ENCODE measurements around the gene KCNQ4. TPM values are rescaled to one million over a fixed set of nuclear protein-coding genes. Genes with fewer than 3 reads are reported as not detected.

KCNQ4 gene
- total and polyA plus RNA-seq, 2 experiments from 2014 or later: 1.3 to 3.0 TPM

DNA sequence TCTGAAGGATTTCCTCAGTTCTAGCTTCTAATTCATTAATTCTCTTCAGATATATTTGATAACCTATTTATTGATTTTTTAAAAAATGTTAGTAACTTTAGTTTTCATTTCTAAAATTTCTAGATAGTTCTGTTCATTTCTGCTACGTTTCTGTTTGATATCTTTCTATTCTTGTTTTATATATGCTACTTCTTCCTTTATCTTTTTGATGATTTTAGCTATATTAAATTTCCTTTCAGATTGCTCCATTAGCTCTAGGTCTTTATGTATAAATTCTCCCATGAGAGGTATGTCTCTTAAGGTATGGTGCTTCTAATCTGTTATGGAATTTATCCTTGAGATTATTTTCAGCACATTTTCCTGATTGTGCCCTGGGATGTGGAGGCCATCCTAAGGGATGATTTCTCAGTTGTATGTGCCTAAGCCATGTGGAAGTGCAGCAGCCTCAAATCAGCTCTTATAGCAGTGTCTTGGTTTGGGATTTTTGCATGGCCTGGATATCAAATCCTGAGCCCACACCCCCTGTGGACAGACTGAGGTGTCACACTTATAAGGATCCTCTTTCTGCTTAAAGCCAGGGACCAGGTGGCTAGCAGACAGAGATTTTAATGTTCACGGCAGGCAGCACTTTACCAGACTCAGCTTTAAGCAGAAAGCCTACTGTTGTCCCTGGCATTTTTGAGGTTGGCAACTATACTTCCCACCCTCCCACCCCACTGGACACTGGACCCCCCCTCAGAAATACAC is 6.2 kb upstream of the KCNQ4 start:
- H3K27me3 Mint-ChIP-seq (ENCODE audit: insufficient read depth, low read depth, poor library complexity): peaks cover 25% of the 10 kb centered on the region
- Histone ChIP-seq H4K20me1 (replicated peaks; ENCODE audit: insufficient read depth) (no peaks in the 10 kb centered on the region), H3K27ac (ENCODE audit: low read depth) (no peak overlapping the region), H3K9me2 (ENCODE audit: insufficient read depth) (no peaks in the 10 kb centered on the region), H3K27me3 (ENCODE audit: insufficient read depth) (peaks cover 19% of the 10 kb centered on the region), H3K79me2 (replicated peaks; ENCODE audit: insufficient read depth) (no peaks in the 10 kb centered on the region), H3K4me1 (ENCODE audit: insufficient read depth) (peaks cover 20% of the 10 kb centered on the region), H3K4me2 (no peak overlapping the region), H3K4me3 (no peak overlapping the region), H3F3A (replicated peaks; ENCODE audit: low read depth) (peaks cover 12% of the 10 kb centered on the region), H2AFZ (no peak overlapping the region), H3K36me3 (ENCODE audit: insufficient read depth) (0 out of 2 replicates have a peak, but pooled peaks cover 6% of the 10 kb centered on the region)
- DNase-seq (ENCODE audit: low spot score): no peak
- H3K36me3 Mint-ChIP-seq (ENCODE audit: low read depth): peaks cover 41% of the 10 kb centered on the region
- ATAC-seq: no peak
- H3K4me3 Mint-ChIP-seq: no peak overlapping the region
- no peak overlapping the region for H3K27ac Mint-ChIP-seq
- peaks cover 50% of the 10 kb centered on the region for H3K4me1 Mint-ChIP-seq
- no peak for TF ChIP-seq POLR2AphosphoS5 (IDR thresholded peaks at IDR 0.05; ENCODE audit: low read depth)
- H3K9me3 Mint-ChIP-seq: peaks cover 20% of the 10 kb centered on the region

DNA sequence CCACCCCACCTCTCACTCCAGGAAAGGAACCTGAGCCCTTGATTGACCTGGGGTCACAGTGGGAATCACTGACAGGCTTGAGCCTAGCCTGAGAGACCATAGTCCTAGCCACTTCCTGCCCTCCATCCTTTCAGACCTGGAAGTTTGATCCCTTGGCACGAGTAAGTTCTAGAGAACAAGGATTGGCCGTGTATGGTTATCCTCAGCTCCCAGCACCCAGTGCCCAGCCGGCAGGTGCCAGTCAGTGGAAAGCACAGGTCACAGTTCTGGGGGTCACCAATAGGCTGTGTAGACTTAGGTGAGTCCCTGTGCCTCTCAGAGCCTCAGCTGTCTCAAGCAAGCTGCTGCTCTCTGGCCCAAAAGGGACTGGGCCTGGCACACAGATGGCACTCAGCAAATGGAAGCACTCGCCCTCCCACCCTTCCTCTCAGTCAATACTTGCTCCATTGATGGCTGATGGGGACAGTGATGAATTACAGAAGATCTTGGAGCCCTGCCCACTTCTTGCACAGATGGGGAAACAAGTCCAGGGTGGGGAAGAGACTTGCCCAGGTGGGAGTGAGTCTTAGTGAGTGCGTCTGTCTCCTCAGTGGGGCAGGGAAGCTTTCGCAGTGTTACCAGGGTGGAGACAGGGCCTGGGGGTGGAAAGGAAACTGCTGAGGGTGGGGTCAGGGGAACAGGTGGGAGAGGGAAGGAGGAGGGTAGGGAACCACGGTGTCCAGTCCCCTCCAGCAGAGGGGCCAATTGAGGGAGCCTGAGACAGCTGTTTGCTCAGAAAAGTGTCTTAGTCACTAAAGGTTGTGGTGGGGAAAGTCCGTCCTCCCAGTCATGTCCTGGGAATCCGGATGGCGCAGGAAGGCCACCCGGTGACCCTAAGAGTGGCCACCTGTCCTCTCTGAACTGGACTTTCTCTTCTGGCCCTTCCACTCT is 2.6 kb upstream of the KCNQ4 start:
- Mint-ChIP-seq H3K27ac (no peak overlapping the region), H3K36me3 (ENCODE audit: low read depth) (peaks cover 28% of the 10 kb centered on the region), H3K4me1 (peaks cover 40% of the 10 kb centered on the region), H3K4me3 (no peak overlapping the region; the same call in 2 of the 3 replicates), H3K9me3 (peaks cover 23% of the 10 kb centered on the region), H3K27me3 (ENCODE audit: insufficient read depth, low read depth, poor library complexity) (peaks cover 36% of the 10 kb centered on the region)
- Histone ChIP-seq H2AFZ (no peak overlapping the region), H3K4me2 (no peak overlapping the region), H3K4me3 (no peak overlapping the region), H3K27me3 (ENCODE audit: insufficient read depth) (peaks cover 49% of the 10 kb centered on the region), H3K4me1 (ENCODE audit: insufficient read depth) (peaks cover 7% of the 10 kb centered on the region; the same call in 1 of the 2 replicates), H4K20me1 (replicated peaks; ENCODE audit: insufficient read depth) (no peaks in the 10 kb centered on the region), H3K79me2 (replicated peaks; ENCODE audit: insufficient read depth) (no peaks in the 10 kb centered on the region), H3K9me2 (ENCODE audit: insufficient read depth) (no peaks in the 10 kb centered on the region), H3F3A (replicated peaks; ENCODE audit: low read depth) (no peaks in the 10 kb centered on the region), H3K27ac (ENCODE audit: low read depth) (no peak overlapping the region), H3K36me3 (ENCODE audit: insufficient read depth) (0 out of 2 replicates have a peak, but pooled peaks cover 3% of the 10 kb centered on the region)
- no peak for ATAC-seq
- no peak for DNase-seq (ENCODE audit: low spot score)
- TF ChIP-seq, protein P1, sequence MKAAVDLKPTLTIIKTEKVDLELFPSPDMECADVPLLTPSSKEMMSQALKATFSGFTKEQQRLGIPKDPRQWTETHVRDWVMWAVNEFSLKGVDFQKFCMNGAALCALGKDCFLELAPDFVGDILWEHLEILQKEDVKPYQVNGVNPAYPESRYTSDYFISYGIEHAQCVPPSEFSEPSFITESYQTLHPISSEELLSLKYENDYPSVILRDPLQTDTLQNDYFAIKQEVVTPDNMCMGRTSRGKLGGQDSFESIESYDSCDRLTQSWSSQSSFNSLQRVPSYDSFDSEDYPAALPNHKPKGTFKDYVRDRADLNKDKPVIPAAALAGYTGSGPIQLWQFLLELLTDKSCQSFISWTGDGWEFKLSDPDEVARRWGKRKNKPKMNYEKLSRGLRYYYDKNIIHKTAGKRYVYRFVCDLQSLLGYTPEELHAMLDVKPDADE (IDR thresholded peaks at IDR 0.05): no peak
- TF ChIP-seq EZH2phosphoT487 (IDR thresholded peaks at IDR 0.05; ENCODE audit: unreplicated experiment): no peak
- no peak for TF ChIP-seq STAT1 (IDR thresholded peaks at IDR 0.05; ENCODE audit: unreplicated experiment)
- no peak for TF ChIP-seq POLR2AphosphoS5 (IDR thresholded peaks at IDR 0.05; ENCODE audit: low read depth)
- no peak for TF ChIP-seq CREB1 (CRISPR knock-in tag; IDR thresholded peaks at IDR 0.05; ENCODE audit: low read depth)
- TF ChIP-seq, protein P2, sequence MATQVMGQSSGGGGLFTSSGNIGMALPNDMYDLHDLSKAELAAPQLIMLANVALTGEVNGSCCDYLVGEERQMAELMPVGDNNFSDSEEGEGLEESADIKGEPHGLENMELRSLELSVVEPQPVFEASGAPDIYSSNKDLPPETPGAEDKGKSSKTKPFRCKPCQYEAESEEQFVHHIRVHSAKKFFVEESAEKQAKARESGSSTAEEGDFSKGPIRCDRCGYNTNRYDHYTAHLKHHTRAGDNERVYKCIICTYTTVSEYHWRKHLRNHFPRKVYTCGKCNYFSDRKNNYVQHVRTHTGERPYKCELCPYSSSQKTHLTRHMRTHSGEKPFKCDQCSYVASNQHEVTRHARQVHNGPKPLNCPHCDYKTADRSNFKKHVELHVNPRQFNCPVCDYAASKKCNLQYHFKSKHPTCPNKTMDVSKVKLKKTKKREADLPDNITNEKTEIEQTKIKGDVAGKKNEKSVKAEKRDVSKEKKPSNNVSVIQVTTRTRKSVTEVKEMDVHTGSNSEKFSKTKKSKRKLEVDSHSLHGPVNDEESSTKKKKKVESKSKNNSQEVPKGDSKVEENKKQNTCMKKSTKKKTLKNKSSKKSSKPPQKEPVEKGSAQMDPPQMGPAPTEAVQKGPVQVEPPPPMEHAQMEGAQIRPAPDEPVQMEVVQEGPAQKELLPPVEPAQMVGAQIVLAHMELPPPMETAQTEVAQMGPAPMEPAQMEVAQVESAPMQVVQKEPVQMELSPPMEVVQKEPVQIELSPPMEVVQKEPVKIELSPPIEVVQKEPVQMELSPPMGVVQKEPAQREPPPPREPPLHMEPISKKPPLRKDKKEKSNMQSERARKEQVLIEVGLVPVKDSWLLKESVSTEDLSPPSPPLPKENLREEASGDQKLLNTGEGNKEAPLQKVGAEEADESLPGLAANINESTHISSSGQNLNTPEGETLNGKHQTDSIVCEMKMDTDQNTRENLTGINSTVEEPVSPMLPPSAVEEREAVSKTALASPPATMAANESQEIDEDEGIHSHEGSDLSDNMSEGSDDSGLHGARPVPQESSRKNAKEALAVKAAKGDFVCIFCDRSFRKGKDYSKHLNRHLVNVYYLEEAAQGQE (IDR thresholded peaks at IDR 0.05; ENCODE audit: unreplicated experiment): no peak
- TF ChIP-seq NANOG (IDR thresholded peaks at IDR 0.05; ENCODE audit: borderline replicate concordance): no peak
- TF ChIP-seq, protein P3, sequence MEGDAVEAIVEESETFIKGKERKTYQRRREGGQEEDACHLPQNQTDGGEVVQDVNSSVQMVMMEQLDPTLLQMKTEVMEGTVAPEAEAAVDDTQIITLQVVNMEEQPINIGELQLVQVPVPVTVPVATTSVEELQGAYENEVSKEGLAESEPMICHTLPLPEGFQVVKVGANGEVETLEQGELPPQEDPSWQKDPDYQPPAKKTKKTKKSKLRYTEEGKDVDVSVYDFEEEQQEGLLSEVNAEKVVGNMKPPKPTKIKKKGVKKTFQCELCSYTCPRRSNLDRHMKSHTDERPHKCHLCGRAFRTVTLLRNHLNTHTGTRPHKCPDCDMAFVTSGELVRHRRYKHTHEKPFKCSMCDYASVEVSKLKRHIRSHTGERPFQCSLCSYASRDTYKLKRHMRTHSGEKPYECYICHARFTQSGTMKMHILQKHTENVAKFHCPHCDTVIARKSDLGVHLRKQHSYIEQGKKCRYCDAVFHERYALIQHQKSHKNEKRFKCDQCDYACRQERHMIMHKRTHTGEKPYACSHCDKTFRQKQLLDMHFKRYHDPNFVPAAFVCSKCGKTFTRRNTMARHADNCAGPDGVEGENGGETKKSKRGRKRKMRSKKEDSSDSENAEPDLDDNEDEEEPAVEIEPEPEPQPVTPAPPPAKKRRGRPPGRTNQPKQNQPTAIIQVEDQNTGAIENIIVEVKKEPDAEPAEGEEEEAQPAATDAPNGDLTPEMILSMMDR (conservative IDR thresholded peaks at IDR 0.05; ENCODE audit: low read depth in 2 of 2): no peak
- TF ChIP-seq ZNF331 (CRISPR knock-in tag; IDR thresholded peaks at IDR 0.05; ENCODE audit: low read depth): no peak
- TF ChIP-seq EZH2 (IDR thresholded peaks at IDR 0.05; ENCODE audit: low read depth, unreplicated experiment): no peak
- no peak for TF ChIP-seq JUNB (IDR thresholded peaks at IDR 0.05; ENCODE audit: unreplicated experiment)

Measured in GM23338 (cell line).